HUDEP-2 (cell line): Measurements from ENCODE around the gene ZNF443.
A peak's percentile ranks its signal among the peaks of the same experiment; 100 is the strongest.
"Not testable (repeated sequence)": the region's sequence is repeated elsewhere in the genome, so short reads cannot be mapped to it uniquely, and the experiment has no call there.

Experiments used
- DNase-seq, 76 experiments: peaks; one replicate each; lab custom pipeline; 2025; ENCODE audit not compliant: unreplicated experiment in 76 of 76; lab: John Stamatoyannopoulos, UW

The ZNF443 gene

DNA sequence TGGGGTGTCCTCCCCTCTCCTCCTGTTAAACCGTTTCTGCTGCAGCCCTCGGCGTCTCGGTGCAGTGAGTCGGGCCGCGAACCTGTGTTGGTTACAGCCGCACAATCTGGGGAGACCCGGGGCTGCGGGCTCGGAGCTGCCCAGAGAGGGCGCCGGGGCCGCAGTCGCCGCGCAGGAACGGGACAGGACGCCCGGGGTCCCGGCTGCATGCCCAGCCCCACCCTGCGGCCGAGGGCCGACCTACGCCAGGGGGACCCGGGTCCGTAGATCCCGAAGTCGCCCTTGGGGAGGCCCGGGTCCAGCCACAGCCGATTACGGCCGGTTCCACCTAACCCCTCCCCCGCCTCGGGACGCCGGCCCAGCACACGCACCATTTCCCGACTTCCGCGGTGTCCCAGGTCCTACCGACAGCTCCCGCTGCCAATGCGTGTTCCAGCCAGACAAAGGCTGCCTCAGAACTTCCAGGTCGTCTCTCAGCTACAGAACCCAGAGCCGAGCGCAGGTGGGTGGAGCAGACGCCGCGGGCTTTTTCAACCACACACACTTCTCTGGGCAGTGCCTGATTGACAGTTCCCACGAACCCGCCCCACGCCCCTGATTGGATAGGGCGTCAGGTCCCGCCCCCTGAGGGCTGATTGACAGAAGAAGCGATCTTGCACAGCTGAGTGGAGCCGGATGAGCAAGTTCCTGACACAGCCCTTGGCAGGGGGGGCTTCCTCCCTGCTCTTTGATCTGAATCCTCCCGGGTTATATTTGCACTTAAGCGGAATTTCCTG is at the start of gene ZNF443:
Gene ZNF443 (minus strand): TSS at position 481 of the 776 bp plus-strand sequence. CDS start 107 bp downstream, at position 374.
- DNase-seq = peak in 75 of 76 experiments; percentile 43 to 99 (median 92)

DNA sequence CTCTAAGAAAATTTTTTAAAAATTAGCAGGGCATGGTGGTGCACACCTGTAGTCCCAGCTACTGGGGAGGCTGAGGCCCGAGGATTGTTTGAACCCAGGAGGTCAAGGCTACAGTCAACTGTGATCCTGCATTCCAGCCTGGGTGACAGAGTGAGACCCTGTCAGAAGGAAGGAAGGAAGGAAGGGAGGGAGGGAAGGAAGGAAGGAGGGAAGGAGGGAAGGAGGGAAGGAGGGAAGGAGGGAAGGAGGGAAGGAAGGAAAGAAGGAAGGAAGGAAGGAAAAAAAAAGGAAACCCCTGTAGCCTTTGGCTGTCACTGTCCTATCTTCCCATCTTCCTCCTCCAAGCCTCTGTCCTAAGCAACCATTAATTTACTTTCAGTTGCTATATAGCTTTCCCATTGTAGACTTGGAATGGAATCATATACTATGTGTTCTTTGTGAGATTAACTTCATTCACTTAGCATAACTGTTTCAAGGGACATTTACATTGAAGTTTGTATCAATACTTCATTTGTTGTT is 45.5 kb upstream of the ZNF443 start:
- DNase-seq = not testable (repeated sequence)

DNA sequence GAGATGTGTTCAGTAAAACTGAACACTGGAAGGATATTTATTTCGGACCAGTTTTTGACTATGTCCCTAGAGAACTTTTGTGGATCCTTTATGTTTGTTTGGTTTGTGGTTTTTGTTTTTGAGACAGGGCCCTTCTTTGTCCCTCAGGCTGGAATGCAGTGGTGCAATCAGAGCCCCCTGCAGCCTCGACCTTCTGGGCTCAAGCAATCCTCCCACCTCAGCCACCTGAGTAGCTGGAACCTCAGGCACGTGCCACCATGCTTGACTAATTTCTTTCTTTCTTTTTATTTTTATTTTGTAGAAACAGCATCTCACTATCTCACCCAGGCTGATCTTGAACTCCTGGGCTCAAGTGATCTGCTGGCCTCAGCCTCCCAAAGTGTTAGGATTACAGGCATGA is 44.8 kb upstream of the ZNF443 start:
- DNase-seq = no peak

DNA sequence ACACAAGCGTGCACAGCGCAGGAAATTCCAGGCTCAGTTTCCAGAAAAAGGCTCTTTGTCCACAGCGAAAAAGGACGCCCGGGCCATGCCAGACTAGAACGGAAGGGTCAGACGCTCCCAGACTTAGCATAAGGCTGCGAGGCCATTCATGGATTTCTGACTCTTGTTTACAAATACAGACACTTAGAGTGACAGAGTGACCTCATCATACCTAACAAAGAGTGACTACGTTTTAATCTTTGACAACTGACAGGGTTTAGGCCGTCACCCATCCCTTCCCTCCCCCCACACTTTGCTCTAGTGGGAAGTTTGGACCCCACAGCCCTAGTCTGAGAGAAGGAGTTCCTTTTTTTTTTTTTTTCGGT is 44.2 kb upstream of the ZNF443 start:
- no peak for DNase-seq

DNA sequence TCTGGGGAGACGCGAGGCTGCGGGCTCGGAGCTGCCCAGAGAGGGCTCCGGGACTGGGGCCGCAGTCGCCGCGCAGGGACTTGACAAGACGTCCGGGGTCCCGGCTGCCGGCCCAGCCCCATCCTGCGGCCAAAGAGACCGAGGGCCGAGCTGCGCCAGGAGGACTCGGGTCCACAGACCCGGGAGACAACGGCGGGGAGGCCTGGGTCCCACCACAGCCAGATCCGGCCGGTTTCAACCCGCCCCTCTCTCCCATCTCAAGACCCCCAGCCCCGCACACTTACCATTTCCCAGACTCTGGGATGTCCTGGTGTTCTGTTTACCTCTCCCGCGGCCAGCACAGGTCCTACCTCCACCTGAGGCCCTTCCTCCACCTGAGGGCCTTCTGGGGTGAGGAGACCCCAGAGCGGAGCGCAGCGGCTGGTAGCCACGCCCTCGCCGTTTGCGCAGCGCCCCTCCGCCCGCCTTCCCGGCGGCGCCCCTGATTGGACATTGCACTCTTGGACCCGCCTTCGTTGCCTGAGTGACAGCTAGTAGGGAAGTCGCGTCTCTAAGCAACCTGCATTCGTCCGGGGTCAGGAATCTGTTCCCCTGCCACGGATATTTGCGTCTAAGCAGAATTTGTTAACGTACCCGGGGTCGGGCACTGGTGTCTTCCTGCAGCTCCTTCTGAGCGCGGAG is 43.7 kb upstream of the ZNF443 start, which contains the start of gene ZNF709:
Gene ZNF709 (minus strand): TSS at position 446 of the 681 bp plus-strand sequence. CDS start 159 bp downstream, at position 287.
- DNase-seq = peak in 1 of 76 experiments; percentile 7

DNA sequence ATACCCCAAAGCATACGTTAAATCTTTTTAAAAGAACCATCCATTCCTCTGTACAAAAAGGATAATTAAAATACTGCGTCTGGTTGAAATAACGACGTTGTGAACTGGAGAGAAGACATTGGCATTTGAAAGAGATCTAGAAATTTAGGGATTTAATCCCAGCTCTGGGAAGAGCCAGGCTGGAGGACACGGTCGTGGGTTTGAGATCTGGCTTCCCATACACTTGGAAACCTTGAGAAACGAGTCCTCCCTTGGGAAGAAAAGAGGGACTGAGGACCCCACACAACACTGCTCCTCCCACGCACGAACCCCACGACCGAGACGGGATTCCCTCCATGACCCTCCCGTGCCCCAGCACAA is 43.2 kb upstream of the ZNF443 start:
- no peak for DNase-seq

DNA sequence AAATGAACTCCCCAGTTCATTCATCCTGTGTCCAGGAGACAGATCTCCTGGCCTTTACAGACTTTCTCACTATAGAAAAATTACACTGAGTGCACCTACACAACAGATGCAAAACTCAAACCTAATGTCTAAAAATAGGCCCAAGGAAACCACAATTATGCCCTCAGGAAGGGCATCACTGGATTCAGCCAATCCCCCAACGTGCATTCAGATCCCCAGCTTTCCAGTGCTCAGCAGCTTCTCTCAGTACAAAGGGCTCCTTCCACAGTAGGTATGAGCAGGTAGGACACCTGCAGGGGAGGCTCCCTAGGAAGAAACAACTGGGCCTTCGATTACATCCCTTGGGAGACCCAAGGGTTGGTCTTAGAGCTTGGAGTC is 41.7 kb upstream of the ZNF443 start:
- DNase-seq = no peak

DNA sequence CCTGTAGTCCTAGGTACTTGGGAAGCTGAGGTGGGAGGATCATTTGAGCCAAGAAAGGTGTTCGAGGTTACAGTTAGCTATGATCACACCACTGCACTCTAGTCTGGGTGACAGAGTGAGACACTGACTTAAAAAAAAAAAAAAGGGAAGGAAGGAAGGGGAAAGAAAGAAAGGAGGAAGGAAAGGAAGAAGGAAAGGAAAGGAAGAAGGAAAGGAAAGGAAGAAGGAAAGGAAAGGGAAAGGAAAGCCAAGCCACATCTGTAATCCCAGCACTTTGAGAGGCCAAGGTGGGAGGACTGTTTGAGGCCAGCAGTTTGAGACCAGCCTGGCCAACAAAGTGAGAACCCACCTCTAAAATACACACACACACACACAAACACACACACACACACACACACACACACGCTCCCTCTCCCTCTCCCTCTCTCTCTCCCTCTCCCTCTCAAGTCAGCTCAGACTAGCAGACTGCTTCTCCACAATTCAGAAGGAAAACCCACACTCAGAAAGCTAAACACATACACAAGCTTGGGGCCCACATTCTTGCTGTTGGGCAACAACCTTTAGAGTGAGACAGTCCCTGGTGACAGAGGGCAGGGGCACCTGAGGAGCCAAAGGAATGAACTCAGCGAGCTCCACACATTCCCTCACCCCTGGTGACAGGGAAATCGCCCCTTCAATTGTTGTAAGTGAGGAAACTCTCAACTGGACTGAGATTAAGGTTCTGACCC is 41.1 kb upstream of the ZNF443 start:
- DNase-seq = no peak

DNA sequence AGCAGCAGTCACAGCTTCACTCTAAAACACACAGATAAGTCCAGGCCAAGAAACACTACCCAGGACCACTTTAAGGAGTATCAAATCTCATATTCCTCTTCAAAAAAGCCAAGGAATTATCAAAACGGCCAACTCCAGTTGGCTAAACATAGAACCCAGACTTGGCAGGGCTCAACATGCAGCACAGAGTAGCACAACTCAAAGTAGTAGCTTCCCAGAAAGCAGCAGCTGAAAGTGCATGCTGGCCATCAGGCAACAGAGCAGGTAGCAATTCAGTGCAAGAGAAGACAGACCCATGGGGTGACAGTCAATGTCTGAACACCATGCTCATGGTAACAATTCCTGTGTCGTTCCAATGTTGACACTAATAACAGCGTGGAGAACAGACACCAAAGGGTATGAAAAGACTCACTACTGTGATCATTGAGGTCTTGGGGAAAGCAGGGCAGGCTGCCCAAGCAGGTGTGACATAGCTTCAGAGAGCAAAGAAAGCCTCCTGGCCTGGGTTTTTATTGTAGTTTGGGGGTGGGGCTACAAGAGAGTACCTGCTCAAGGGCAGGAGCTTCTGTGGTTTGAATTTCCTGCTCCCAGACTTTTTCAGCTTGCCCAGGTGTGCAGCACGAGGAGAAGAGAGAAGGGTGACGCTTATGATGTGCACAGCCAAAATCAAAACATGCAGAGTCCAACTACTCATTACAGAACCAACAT is 37.6 kb upstream of the ZNF443 start:
- DNase-seq = no peak

DNA sequence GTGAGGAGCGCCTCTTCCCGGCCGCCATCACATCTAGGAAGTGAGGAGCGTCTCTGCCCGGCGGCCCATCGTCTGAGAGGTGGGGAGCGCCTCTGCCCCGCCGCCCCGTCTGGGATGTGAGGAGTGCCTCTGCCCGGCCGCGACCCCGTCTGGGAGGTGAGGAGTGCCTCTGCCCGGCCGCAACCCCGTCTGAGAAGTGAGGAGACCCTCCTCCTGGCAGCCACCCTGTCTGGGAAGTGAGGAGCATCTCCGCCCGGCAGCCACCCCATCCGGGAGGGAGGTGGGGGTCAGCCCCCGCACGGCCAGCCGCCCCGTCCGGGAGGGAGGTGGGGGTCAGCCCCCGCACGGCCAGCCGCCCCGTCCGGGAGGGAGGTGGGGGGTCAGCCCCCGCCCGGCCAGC is 26.8 kb upstream of the ZNF443 start:
- not testable (repeated sequence) for DNase-seq

DNA sequence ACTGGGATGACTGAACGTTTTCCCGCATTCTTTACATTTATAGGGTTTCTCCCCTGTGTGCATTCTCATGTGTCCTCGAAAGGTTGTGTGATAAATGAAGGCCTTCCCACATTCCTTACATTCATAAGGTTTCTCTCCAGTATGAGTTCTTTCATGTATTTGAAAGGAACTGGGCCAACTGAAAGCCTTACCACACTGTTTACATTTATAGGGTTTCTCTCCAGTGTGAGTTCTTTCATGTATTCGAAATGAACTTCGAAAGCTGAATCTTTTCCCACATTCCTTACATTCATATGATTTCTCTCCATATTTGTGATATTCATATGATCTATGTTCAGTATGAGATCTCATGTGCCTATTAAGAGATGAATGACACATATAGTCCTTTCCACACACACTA is 24.4 kb upstream of the ZNF443 start:
- no peak for DNase-seq

DNA sequence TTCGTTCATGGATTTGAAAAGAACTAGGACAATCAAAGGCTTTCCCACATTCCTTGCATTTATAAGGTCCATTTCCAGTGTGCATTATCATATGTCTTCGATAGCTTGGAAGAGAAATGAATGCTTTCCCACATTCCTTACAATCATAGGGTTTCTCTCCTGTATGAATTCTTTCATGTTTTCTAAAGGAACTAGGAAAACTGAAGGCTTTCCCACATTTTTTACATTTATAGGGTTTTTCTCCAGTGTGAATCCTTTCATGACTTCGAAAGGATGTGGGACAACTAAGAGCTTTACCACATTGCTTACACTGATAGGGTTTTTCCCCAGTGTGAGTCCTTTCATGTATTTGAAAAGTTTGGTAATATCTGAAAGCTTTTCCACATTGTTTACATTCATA is 23.9 kb upstream of the ZNF443 start:
- no peak for DNase-seq

DNA sequence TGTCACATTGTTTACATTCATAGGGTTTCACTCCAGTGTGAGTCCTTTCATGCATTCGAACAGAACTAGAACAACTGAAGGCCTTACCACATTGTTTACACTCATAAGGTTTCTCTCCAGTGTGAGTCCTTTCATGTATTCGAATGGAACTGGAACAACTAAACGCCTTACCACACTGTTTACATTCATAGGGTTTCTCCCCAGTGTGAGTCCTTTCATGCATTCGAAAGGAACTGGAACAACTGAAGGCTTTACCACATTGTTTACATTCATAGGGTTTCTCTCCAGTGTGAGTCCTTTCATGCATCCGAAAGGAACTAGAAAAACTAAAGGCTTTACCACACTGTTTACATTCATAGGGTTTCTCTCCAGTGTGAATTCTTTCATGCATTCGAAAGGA is 23.3 kb upstream of the ZNF443 start:
- DNase-seq = not testable (repeated sequence)

DNA sequence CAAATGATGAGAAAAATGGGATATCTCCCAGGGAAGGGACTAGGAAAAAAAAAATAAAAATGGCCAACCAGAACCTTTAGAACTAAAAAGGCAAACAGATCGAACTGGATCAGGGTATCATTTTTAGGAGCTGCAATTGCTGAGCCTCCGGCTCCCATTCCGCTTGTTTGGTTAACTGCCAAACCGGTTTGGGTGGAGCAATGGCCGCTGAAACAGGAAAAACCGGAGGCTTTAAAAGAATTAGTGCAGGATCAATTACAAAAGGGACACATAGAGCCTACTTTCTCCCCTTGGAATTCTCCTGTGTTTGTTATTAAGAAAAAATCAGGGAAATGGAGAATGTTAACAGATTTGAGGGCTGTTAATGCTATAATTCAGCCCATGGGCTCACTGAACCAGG is 12.7 kb upstream of the ZNF443 start:
- no peak for DNase-seq

DNA sequence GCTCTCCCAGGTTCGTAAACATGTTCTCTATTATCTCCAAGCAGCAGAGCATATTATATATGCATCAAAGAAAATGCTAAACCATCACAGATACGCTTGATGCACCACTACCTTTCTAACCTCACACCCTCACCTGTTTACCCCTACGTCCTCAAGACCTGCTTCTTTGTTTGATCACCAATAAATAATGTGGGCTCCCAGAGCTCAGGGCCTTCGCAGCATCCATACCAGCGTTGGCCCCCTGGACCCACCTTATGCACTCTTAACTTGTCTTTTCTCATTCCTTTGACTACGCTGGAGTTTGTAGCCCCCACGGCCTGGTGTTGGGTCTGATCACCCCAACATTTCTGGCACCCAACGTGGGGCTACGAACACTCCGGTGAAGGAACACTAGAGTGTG is 10.0 kb upstream of the ZNF443 start:
- no peak for DNase-seq

DNA sequence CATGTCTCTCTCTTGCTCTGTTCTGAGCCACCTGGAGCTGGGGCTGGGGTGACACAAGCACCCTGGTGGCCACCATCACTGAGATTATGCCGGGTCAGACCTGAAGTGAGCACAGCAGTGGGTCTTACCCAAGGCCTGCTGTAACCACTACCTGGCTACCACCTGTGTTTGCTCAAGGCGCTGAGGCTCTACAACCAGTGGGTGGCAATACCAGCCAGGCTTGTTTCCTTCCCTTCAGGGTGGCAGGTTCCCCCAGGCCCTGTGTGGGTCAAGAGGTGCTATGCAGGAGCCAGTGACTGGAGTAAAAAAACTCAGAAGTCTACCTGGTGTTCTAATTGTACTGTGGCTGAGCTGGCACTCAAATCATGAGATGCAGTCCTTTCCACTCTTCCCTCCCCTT is 8.0 kb upstream of the ZNF443 start:
- no peak for DNase-seq

DNA sequence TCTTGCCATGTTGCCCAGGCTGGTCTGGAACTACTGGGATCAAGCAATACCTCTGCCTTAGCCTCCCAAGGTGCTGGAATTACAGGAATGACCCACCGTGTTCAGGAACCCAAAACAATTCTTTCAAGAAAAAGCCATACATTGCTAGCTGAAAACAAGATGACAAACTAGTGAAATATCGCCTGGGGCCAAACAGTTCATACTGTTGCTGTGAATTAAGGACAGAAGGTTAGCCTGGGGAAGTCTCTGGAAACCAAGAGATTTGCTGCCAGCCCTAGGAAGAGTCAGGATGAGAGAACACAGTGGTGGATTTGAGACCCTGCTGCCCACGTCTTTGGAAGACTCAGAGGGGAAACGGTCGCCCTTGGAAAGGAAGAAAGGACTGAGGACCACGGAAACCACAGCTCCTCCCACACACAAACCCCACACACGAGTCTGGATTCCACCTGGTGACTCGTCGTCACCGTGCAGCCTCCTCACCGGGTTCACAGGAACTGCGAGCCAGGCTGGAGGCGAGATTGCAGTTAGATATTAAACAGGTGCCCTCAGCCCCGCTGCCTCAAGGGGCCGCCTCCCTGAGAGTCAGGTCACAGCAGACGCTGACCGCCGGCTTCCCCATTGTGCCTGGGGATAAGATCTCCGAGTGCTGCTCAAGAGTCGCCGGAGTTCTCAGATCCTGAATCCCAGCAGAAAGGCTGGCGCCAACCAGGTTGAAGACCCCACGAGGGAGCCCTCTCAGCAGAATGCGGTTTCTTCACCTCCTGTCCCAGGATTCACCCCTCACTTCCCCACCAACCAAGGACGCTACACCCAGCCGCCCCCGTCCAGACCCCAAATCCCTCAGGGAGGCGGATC is 908 bp downstream of the ZNF443 start:
- DNase-seq = peak in 4 of 76 experiments; percentile 5 to 34 (median 8)

DNA sequence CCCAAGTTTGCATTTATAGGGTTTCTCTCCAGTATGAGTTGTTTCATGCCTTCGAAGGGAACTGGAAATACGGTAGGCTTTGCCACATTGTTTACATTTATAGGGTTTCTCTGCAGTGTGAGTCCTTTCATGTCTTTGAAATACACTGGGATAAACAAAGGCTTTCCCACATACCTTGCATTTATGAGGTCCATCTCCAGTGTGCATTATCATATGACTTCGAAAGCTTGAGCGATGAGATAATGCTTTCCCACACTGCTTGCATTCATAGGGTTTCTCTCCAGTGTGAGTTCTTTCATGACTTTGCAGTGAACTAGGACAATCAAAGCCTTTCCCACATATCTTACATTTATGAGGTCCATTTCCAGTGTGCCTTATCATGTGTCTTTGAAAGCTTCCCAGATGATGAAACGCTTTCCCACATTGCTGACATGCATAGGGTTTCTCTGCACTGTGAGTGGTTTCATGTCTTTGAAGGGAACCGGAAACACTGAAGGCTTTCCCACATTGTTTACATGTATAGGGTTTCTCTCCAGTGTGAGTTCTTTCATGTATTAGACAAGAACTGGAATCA is 10.0 kb downstream of the ZNF443 start:
- DNase-seq = not testable (repeated sequence)

DNA sequence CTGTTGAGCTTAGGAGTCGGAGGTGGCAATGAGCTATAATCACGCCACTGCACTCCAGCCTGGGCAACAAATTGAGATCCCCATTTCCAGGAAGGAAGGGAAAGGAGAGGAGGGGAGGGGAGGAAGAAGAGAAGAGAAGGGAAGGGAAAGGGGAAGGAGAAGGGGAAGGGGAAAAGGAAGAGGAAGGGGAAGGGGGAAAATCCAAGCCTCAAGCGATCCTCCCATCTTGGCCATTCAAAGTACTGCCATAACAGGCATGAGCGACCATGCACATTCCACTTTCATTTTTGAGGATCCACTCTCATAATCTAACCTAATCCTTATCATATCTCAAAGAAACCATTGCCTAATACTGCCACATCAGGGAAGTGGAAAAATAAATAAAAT is 14.9 kb downstream of the ZNF443 start:
- no peak for DNase-seq
